ENCODE results near the gene PDX1. TPM values are rescaled to one million over a fixed set of nuclear protein-coding genes. Genes with fewer than 3 reads are reported as not detected.

Gene PDX1
- polyA plus RNA-seq, 6 donors from 2014 or later = not detected

- no peak overlapping the region for H3K27ac Mint-ChIP-seq
- peaks cover 0 to 3% (median 0%) of the 10 kb centered on the region in 7 donors for H3K9me3 Mint-ChIP-seq
- no peak for ATAC-seq (ENCODE audit: low read depth in 2 of 2)
- H3K27me3 Mint-ChIP-seq = peaks cover 63 to 96% (median 86%) of the 10 kb centered on the region in 3 donors
- H3K4me3 Mint-ChIP-seq = peak overlapping the region in 3 of 8 donors; percentile 19 to 56 (median 28)
- peaks cover 35 to 52% (median 46%) of the 10 kb centered on the region in 3 donors for H3K4me1 Mint-ChIP-seq
- DNase-seq = no peak
- no peaks in the 10 kb centered on the region for H3K36me3 Mint-ChIP-seq
Measured at GRCh38 chr13:27971236-27971645, 51.4 kb downstream of the PDX1 start.

GRCh38 chr13:27971776-27972477, 52.1 kb downstream of the PDX1 start:
- DNase-seq = no peak
- Mint-ChIP-seq H3K4me3 (peak overlapping the region in 3 of 8 donors; percentile 19 to 28 (median 25)), H3K36me3 (no peaks in the 10 kb centered on the region), H3K27ac (no peak overlapping the region), H3K4me1 (peaks cover 32 to 49% (median 44%) of the 10 kb centered on the region in 3 donors), H3K9me3 (peaks cover 0 to 3% (median 0%) of the 10 kb centered on the region in 7 donors), H3K27me3 (peaks cover 67 to 96% (median 83%) of the 10 kb centered on the region in 3 donors)
- no peak for ATAC-seq (ENCODE audit: low read depth in 2 of 2)

- peaks cover 67 to 96% (median 82%) of the 10 kb centered on the region in 3 donors for H3K27me3 Mint-ChIP-seq
- no peak overlapping the region for H3K27ac Mint-ChIP-seq
- DNase-seq (no peak), ATAC-seq (ENCODE audit: low read depth in 2 of 2) (no peak)
- no peak overlapping the region for H3K4me3 Mint-ChIP-seq
- peaks cover 28 to 45% (median 42%) of the 10 kb centered on the region in 3 donors for H3K4me1 Mint-ChIP-seq
- H3K9me3 Mint-ChIP-seq = peaks cover 0 to 3% (median 0%) of the 10 kb centered on the region in 7 donors
- no peaks in the 10 kb centered on the region for H3K36me3 Mint-ChIP-seq
Measured at GRCh38 chr13:27972478-27972820, 52.6 kb downstream of the PDX1 start.

- peaks cover 63 to 93% (median 80%) of the 10 kb centered on the region in 3 donors for H3K27me3 Mint-ChIP-seq
- H3K4me1 Mint-ChIP-seq = peaks cover 22 to 42% (median 38%) of the 10 kb centered on the region in 3 donors
- H3K4me3 Mint-ChIP-seq = peak overlapping the region in 2 of 8 donors; percentile 46 to 57
- ATAC-seq (ENCODE audit: low read depth in 2 of 2) (no peak), DNase-seq (no peak)
- H3K36me3 Mint-ChIP-seq = no peaks in the 10 kb centered on the region
- H3K27ac Mint-ChIP-seq = no peak overlapping the region
- H3K9me3 Mint-ChIP-seq = peaks cover 0 to 3% (median 0%) of the 10 kb centered on the region in 7 donors
Measured at GRCh38 chr13:27973291-27973690, 53.5 kb downstream of the PDX1 start.

GRCh38 chr13:27973961-27974662, 54.3 kb downstream of the PDX1 start:
- DNase-seq (no peak), ATAC-seq (ENCODE audit: low read depth in 2 of 2) (no peak)
- Mint-ChIP-seq H3K9me3 (peaks cover 0 to 3% (median 0%) of the 10 kb centered on the region in 7 donors), H3K27me3 (peaks cover 68 to 94% (median 80%) of the 10 kb centered on the region in 3 donors), H3K27ac (peak overlapping the region in 2 of 6 donors; percentile 18 to 59), H3K4me1 (peaks cover 22 to 43% (median 41%) of the 10 kb centered on the region in 3 donors), H3K36me3 (no peaks in the 10 kb centered on the region), H3K4me3 (peak overlapping the region in 2 of 8 donors; percentile 6 to 9)

Other genes with a start within 250 kb of the PDX1 start
- gene GSX1, start 127.5 kb upstream of the PDX1 start, polyA plus RNA-seq (ENCODE audit: low read depth in 6 of 6) = not detected
- not detected for gene CDX2, start 49.3 kb downstream of the PDX1 start, polyA plus RNA-seq (ENCODE audit: low read depth in 6 of 6)
- not detected for gene URAD, start 68.7 kb downstream of the PDX1 start, polyA plus RNA-seq (ENCODE audit: low read depth in 6 of 6)
- under 1 TPM in 3 of 6 donors, not detected in 3; 0.08 to 0.47 (median 0.36) TPM for gene FLT3, start 180.6 kb downstream of the PDX1 start, polyA plus RNA-seq (ENCODE audit: low read depth in 6 of 6)
- gene PAN3, start 218.5 kb downstream of the PDX1 start, polyA plus RNA-seq (ENCODE audit: low read depth in 6 of 6) = 10 to 100 TPM in 1 of 6 donors, 1 to 10 TPM in 5; 6.3 to 11.2 (median 7.5) TPM